PC-3 (cell line): Measurements from ENCODE around the gene SH3TC1. TPM values are rescaled to one million over a fixed set of nuclear protein-coding genes. Genes with fewer than 3 reads are reported as not detected.

Source experiments
- ATAC-seq: fragments of 200-7000 bp; cut with Tn5 transposase; 2 replicates; pipeline ENCODE4 v1.9.1; 2020; ENCODE audit warnings: mild to moderate bottlenecking, moderate library complexity
- BruUV-seq: library from RNA; stranded (reverse); fragments of 400-500 nt; replicated peaks from 2 replicates; lab custom pipeline; 2021; lab: Mats Ljungman, UMichigan
- CTCF ChIA-PET: fragments of 300-600 bp; sonication (Branson Sonifier 250); formaldehyde crosslinking; loops from one replicate; lab custom pipeline; 2022; ENCODE audit warnings: antibody characterized with exemption; lab: Charles Lee
- POLR2A ChIA-PET: fragments of 300-600 bp; sonication (Branson Sonifier 250); formaldehyde crosslinking; loops from one replicate; lab custom pipeline; 2022; ENCODE audit warnings: antibody characterized with exemption; ENCODE audit not compliant: unreplicated experiment; lab: Charles Lee
- DNase-seq: peaks from one replicate; pipeline ENCODE4 v3.0.0-alpha.2; 2015
- H2AFZ ChIP-seq: fragments of 300-600 bp; sonication (generic); 2 replicates; pipeline ENCODE4 v1.6.0; 2016; ENCODE audit warnings: antibody characterized with exemption, low read length
- H3F3A ChIP-seq: fragments of 300-600 bp; sonication (generic); one replicate; pipeline ENCODE4 v1.6.0; 2017; ENCODE audit warnings: antibody characterized with exemption, low read length, control low read depth, mild to moderate bottlenecking; ENCODE audit not compliant: unreplicated experiment
- H3K27ac ChIP-seq: fragments of 300-600 bp; sonication (generic); 2 replicates; pipeline ENCODE4 v1.5.1; 2016; ENCODE audit warnings: mild to moderate bottlenecking, low read length
- H3K27me3 ChIP-seq: fragments of 300-600 bp; sonication (generic); 2 replicates; pipeline ENCODE4 v1.6.1; 2016; ENCODE audit warnings: low read length, mixed read lengths
- H3K36me3 ChIP-seq: fragments of 300-600 bp; sonication (generic); 2 replicates; pipeline ENCODE4 v1.6.1; 2016; ENCODE audit warnings: low read depth, mixed run types, low read length, mixed read lengths
- H3K4me1 ChIP-seq: fragments of 300-600 bp; sonication (generic); 2 replicates; pipeline ENCODE4 v1.5.1; 2016; ENCODE audit warnings: low read length; ENCODE audit not compliant: insufficient read depth
- H3K4me2 ChIP-seq: fragments of 300-600 bp; sonication (generic); 2 replicates; pipeline ENCODE4 v1.6.0; 2016; ENCODE audit warnings: low read length
- H3K4me3 ChIP-seq: fragments of 300-600 bp; sonication (generic); 2 replicates; pipeline ENCODE4 v1.5.1; 2016; ENCODE audit warnings: mild to moderate bottlenecking, low read length, mixed read lengths
- H3K79me2 ChIP-seq: fragments of 300-600 bp; sonication (generic); 2 replicates; pipeline ENCODE4 v1.6.1; 2017; ENCODE audit warnings: low read length, mixed read lengths
- H3K9ac ChIP-seq: fragments of 300-600 bp; sonication (generic); 2 replicates; pipeline ENCODE4 v1.6.0; 2016; ENCODE audit warnings: mild to moderate bottlenecking, low read length
- H3K9me2 ChIP-seq: fragments of 300-600 bp; sonication (generic); replicated peaks from 2 replicates; pipeline ENCODE4 v1.6.1; 2016; ENCODE audit warnings: mixed run types, low read length, mixed read lengths
- H3K9me3 ChIP-seq: fragments of 300-600 bp; sonication (generic); 2 replicates; pipeline ENCODE4 v1.6.1; 2016; ENCODE audit warnings: low read length, mixed read lengths
- H4K20me1 ChIP-seq: fragments of 300-600 bp; sonication (generic); 2 replicates; pipeline ENCODE4 v1.6.1; 2016; ENCODE audit warnings: low read length, mixed read lengths
- EZH2 ChIP-seq: fragments of 300-600 bp; sonication (generic); IDR thresholded peaks from one replicate; pipeline ENCODE4 v1.6.1; 2017; ENCODE audit warnings: antibody characterized with exemption, mild to moderate bottlenecking, low read length; ENCODE audit not compliant: unreplicated experiment
- EZH2phosphoT487 ChIP-seq: fragments of 300-600 bp; sonication (generic); IDR thresholded peaks from 2 replicates; pipeline ENCODE4 v1.6.1; 2018; ENCODE audit warnings: mild to moderate bottlenecking, antibody characterized with exemption, low read length, borderline replicate concordance
- intact Hi-C: fragments of 100-400 bp; cut with micrococcal nuclease; formaldehyde crosslinking; loops from 2 replicates; pipeline ENCODE4 v1.9.0; 2023
- total RNA-seq: library from RNA; depleted of rRNA; stranded (reverse); fragments of >200 nt; gene quantifications from 2 replicates; pipeline ENCODE4 v1.2.3, GENCODE V29; 2014
- TF ChIP-seq, protein P1 (sequence below): fragments of 300-600 bp; sonication (generic); conservative IDR thresholded peaks from 2 replicates; pipeline ENCODE4 v1.5.1; 2017; ENCODE audit warnings: antibody characterized with exemption, low read depth, mild to moderate bottlenecking, low read length

The SH3TC1 gene
- total RNA-seq, 1 experiment from 2014 or later = 23.1 TPM

DNA sequence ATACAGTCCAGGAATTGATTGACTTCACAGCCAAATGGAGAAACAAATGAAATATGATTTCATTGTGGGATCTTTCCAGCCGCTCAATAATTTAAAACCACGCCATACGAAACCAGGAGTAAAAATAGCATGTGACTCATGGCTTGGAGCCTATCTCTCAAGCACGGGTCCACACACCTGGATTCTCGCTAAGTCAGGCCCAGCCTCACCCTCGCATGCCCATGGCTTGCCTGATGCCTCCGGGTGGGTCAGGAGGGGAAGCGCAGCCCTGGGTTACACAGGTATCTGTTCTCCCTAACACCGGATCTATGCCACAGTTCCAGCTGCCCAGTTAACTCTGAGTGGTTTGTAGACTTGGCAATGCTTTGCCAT is 34.9 kb upstream of the SH3TC1 start:
- CTCF ChIA-PET = no interaction called here
- no peak for DNase-seq
- H3F3A ChIP-seq = no peaks in the 10 kb centered on the region
- H3K4me1 ChIP-seq = no peaks in the 10 kb centered on the region
- no peak overlapping the region for H2AFZ ChIP-seq
- no peak overlapping the region for H3K4me2 ChIP-seq
- intact Hi-C loops = no loop called here
- H4K20me1 ChIP-seq = no peaks in the 10 kb centered on the region
- no peaks in the 10 kb centered on the region for H3K27me3 ChIP-seq
- H3K9me3 ChIP-seq = no peaks in the 10 kb centered on the region
- H3K36me3 ChIP-seq = no peaks in the 10 kb centered on the region
- no peak overlapping the region for H3K9ac ChIP-seq
- H3K27ac ChIP-seq = no peak overlapping the region
- POLR2A ChIA-PET = no interaction called here
- TF ChIP-seq EZH2 (no peak), EZH2phosphoT487 (no peak)
- TF ChIP-seq, protein P1, sequence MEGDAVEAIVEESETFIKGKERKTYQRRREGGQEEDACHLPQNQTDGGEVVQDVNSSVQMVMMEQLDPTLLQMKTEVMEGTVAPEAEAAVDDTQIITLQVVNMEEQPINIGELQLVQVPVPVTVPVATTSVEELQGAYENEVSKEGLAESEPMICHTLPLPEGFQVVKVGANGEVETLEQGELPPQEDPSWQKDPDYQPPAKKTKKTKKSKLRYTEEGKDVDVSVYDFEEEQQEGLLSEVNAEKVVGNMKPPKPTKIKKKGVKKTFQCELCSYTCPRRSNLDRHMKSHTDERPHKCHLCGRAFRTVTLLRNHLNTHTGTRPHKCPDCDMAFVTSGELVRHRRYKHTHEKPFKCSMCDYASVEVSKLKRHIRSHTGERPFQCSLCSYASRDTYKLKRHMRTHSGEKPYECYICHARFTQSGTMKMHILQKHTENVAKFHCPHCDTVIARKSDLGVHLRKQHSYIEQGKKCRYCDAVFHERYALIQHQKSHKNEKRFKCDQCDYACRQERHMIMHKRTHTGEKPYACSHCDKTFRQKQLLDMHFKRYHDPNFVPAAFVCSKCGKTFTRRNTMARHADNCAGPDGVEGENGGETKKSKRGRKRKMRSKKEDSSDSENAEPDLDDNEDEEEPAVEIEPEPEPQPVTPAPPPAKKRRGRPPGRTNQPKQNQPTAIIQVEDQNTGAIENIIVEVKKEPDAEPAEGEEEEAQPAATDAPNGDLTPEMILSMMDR = no peak
- BruUV-seq = no TSS peak
- no peaks in the 10 kb centered on the region for H3K9me2 ChIP-seq
- H3K79me2 ChIP-seq = no peaks in the 10 kb centered on the region
- H3K4me3 ChIP-seq = no peak overlapping the region
- ATAC-seq = no peak

DNA sequence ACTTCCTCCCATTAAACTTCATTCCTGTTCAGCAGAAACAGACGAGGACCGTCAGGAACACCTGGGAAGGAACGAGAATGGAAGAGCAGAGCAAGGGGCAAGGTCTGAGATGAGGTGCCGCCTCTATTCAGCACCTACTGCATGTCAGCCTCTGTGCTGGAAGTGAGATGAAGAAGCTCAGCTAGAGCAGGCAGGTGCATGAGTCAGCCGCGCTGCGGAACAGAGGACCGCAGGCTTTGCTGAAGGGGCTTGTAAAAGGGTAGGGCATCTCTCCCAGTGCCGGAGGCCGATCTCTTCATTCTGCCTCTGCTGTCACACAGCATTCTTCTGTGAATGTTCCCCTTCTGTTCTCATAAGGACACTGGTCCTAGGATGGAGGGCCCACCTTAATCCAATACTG is 34.4 kb upstream of the SH3TC1 start:
- Histone ChIP-seq H3K4me1 (no peaks in the 10 kb centered on the region), H2AFZ (no peak overlapping the region), H3F3A (no peaks in the 10 kb centered on the region), H3K9me2 (no peaks in the 10 kb centered on the region), H3K27me3 (no peaks in the 10 kb centered on the region), H3K27ac (no peak overlapping the region), H3K36me3 (no peaks in the 10 kb centered on the region), H3K9me3 (no peaks in the 10 kb centered on the region), H3K79me2 (no peaks in the 10 kb centered on the region), H3K4me2 (no peak overlapping the region), H3K4me3 (no peak overlapping the region), H4K20me1 (no peaks in the 10 kb centered on the region), H3K9ac (no peak overlapping the region)
- no peak for ATAC-seq
- CTCF ChIA-PET = no interaction called here
- no peak for DNase-seq
- intact Hi-C loops = no loop called here
- POLR2A ChIA-PET = no interaction called here
- no TSS peak for BruUV-seq
- TF ChIP-seq, protein P1 = no peak
- no peak for TF ChIP-seq EZH2phosphoT487
- no peak for TF ChIP-seq EZH2

DNA sequence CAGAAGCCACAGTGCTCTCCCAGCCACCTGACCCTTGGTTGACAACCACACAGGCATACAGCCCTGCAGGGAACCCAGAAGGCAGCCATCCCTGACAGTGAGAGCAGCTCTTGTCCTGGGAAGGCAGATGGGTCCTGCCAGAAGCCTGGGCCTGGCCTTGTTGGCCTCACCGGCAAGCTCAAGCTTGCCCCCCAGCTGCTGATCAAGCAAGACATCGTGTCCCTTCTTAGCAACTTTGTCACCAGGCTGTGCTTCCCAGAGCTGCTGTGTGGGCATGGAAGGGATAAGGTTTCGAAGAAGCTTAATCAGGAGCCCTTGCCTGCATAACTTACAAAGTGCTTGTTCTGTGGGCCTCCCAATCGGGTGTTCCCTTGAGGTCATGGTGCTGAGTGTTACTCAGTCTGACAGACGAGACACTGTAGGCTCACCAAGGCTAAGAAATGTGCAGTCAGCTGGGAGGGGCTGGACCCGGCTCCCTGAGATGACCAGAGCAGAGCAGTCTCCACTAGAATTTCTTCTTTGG is 33.7 kb upstream of the SH3TC1 start:
- Histone ChIP-seq H3K4me2 (no peak overlapping the region), H3K9ac (no peak overlapping the region), H3F3A (no peaks in the 10 kb centered on the region), H3K4me3 (no peak overlapping the region), H3K27me3 (no peaks in the 10 kb centered on the region), H3K9me2 (no peaks in the 10 kb centered on the region), H3K79me2 (no peaks in the 10 kb centered on the region), H2AFZ (no peak overlapping the region), H4K20me1 (no peaks in the 10 kb centered on the region), H3K9me3 (no peaks in the 10 kb centered on the region), H3K4me1 (no peaks in the 10 kb centered on the region), H3K27ac (no peak overlapping the region), H3K36me3 (no peaks in the 10 kb centered on the region)
- ChIA-PET CTCF (no interaction called here), POLR2A (interaction anchor here (0.6 kb wide), 1 partner anchor 20 kb away, joined by 3 read pairs; no protein-coding TSS in a partner anchor)
- DNase-seq = no peak
- ATAC-seq = no peak
- TF ChIP-seq EZH2 (no peak), EZH2phosphoT487 (no peak)
- TF ChIP-seq, protein P1 = no peak
- no TSS peak for BruUV-seq
- intact Hi-C loops = no loop called here
